Measurements from ENCODE around the gene CCDC89.

CCDC89 gene

DNA sequence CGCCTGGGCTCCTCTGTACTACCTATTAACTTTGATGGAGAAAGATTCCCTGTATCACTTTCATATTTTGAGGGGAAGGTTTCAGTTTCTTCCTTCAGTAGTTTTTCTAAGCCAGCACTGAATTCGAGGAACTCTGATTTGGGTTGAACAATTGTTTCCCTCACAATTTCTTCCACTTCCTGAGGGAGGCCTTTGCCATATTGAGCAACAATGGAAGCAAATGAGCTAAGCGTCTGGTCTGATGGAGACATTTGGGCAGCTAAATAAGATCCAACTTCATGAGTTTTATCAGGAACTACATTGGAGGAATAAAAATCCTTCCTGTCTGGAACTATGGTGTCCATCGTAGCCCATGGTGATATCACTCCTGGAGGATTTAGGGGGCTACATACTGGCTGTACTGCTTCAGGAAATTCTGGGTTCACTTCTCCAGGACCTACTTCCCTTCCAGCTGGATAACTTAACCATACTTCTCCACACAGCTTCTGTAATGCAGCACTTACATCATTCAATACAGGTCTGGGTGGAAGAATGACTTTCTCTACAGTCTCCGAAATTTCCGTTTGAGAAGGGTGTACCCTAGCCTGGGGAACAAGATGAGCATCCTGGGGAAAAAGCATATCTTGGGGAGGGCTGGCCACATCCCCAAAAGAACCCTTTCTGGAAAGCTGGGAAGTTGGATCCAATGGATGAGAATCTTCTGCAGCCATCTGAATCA lies 38.9 kb upstream of the CCDC89 start:
- H3K36me3 ChIP-seq (replicated peaks in 1 of 2; ENCODE audit: control insufficient read depth in 2 of 2, insufficient read depth in 2 of 2, low read length in 2 of 2), result peaks cover 0 to 1% of the 10 kb centered on the region in 2 donors
- no peaks in the 10 kb centered on the region for H3K9me3 ChIP-seq (replicated peaks in 1 of 2; ENCODE audit: control insufficient read depth in 2 of 2, insufficient read depth in 1 of 2, low read depth in 1 of 2, low read length in 2 of 2)
- no peak overlapping the region for H3K4ac ChIP-seq (ENCODE audit: low read length)
- no peak overlapping the region for H3K18ac ChIP-seq (ENCODE audit: low read length)
- no peaks in the 10 kb centered on the region for H3K27me3 ChIP-seq (ENCODE audit: control insufficient read depth in 3 of 3, insufficient read depth in 3 of 3, low read depth in 1 of 3, low read length in 3 of 3)
- WGBS, 2 donors (ENCODE audit: extremely low coverage in 2 of 2, insufficient read length in 2 of 2, insufficient replicate concordance in 1 of 2), result no CpG with 5 or more reads among the region's 6 CpGs
- no peak overlapping the region for H3K14ac ChIP-seq (ENCODE audit: low read length)
- H3K27ac ChIP-seq (replicated peaks; ENCODE audit: low read length), result no peak overlapping the region
- H4K91ac ChIP-seq (ENCODE audit: low read depth, low read length, poor library complexity), result no peak overlapping the region
- no peak overlapping the region for H4K8ac ChIP-seq (ENCODE audit: low read depth, low read length)
- H2BK12ac ChIP-seq (ENCODE audit: low read length), result no peak overlapping the region
- DNase-seq (ENCODE audit: low spot score), result no peak
- H2AFZ ChIP-seq (ENCODE audit: low read length), result no peak overlapping the region
- no peak overlapping the region for H2BK5ac ChIP-seq (ENCODE audit: low read length)
- H3K9ac ChIP-seq (ENCODE audit: low read depth, low read length, poor library complexity), result no peak overlapping the region
- H3K79me1 ChIP-seq (ENCODE audit: low read depth, low read length), result no peaks in the 10 kb centered on the region
- H3K4me1 ChIP-seq (ENCODE audit: control insufficient read depth in 2 of 2, insufficient read depth in 1 of 2, low read depth in 1 of 2, low read length in 2 of 2), result peaks cover 1 to 6% of the 10 kb centered on the region in 2 donors
- H3K4me3 ChIP-seq (ENCODE audit: low read length in 2 of 2), result no peak overlapping the region
- no peak overlapping the region for H3K23ac ChIP-seq (ENCODE audit: low read depth, low read length, poor library complexity)
- no peak overlapping the region for H2BK15ac ChIP-seq (ENCODE audit: low read length)
- no peak overlapping the region for H3K4me2 ChIP-seq (ENCODE audit: insufficient read depth, low read length, poor library complexity, severe bottlenecking)
- no peak overlapping the region for H2BK120ac ChIP-seq (ENCODE audit: low read depth, low read length)
- no peak overlapping the region for H2AK5ac ChIP-seq (ENCODE audit: low read depth, low read length)

DNA sequence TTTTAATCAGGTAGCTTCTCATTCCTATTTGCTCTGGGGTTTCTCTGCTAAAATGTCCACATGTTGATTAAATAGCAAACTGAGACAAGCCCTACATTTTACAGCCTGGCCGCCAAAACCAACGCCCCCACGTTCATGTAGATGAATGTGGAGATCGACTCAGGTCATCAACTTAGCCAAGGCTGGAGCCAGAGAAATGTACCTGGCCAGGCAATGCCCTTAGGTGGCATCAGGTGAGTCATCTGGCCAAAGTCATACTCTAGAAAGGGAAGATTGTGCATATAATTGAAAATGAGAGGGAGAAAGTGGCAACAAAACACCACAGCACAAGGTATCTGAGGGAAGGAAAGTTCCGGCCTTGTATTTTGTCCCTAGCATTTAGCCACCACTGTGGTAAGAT lies 37.1 kb upstream of the CCDC89 start:
- no CpG with 5 or more reads among the region's 5 CpGs for WGBS, 2 donors (ENCODE audit: extremely low coverage in 2 of 2, insufficient read length in 2 of 2, insufficient replicate concordance in 1 of 2)
- H3K14ac ChIP-seq (ENCODE audit: low read length), result no peak overlapping the region
- no peaks in the 10 kb centered on the region for H3K9me3 ChIP-seq (replicated peaks in 1 of 2; ENCODE audit: control insufficient read depth in 2 of 2, insufficient read depth in 1 of 2, low read depth in 1 of 2, low read length in 2 of 2)
- H3K23ac ChIP-seq (ENCODE audit: low read depth, low read length, poor library complexity), result no peak overlapping the region
- H2AFZ ChIP-seq (ENCODE audit: low read length), result no peak overlapping the region
- DNase-seq (ENCODE audit: low spot score), result no peak
- H3K18ac ChIP-seq (ENCODE audit: low read length), result no peak overlapping the region
- H4K8ac ChIP-seq (ENCODE audit: low read depth, low read length), result no peak overlapping the region
- H2BK15ac ChIP-seq (ENCODE audit: low read length), result no peak overlapping the region
- no peak overlapping the region for H2AK5ac ChIP-seq (ENCODE audit: low read depth, low read length)
- no peak overlapping the region for H3K4me2 ChIP-seq (ENCODE audit: insufficient read depth, low read length, poor library complexity, severe bottlenecking)
- H3K4ac ChIP-seq (ENCODE audit: low read length), result no peak overlapping the region
- peaks cover 1 to 8% of the 10 kb centered on the region in 2 donors for H3K4me1 ChIP-seq (ENCODE audit: control insufficient read depth in 2 of 2, insufficient read depth in 1 of 2, low read depth in 1 of 2, low read length in 2 of 2)
- no peak overlapping the region for H2BK5ac ChIP-seq (ENCODE audit: low read length)
- H3K79me1 ChIP-seq (ENCODE audit: low read depth, low read length), result no peaks in the 10 kb centered on the region
- no peak overlapping the region for H3K4me3 ChIP-seq (ENCODE audit: low read length in 2 of 2)
- no peak overlapping the region for H3K27ac ChIP-seq (replicated peaks; ENCODE audit: low read length)
- no peaks in the 10 kb centered on the region for H3K27me3 ChIP-seq (ENCODE audit: control insufficient read depth in 3 of 3, insufficient read depth in 3 of 3, low read depth in 1 of 3, low read length in 3 of 3)
- H4K91ac ChIP-seq (ENCODE audit: low read depth, low read length, poor library complexity), result no peak overlapping the region
- no peak overlapping the region for H2BK12ac ChIP-seq (ENCODE audit: low read length)
- H3K9ac ChIP-seq (ENCODE audit: low read depth, low read length, poor library complexity), result no peak overlapping the region
- H3K36me3 ChIP-seq (replicated peaks in 1 of 2; ENCODE audit: control insufficient read depth in 2 of 2, insufficient read depth in 2 of 2, low read length in 2 of 2), result peaks cover 0 to 1% of the 10 kb centered on the region in 2 donors
- no peak overlapping the region for H2BK120ac ChIP-seq (ENCODE audit: low read depth, low read length)

DNA sequence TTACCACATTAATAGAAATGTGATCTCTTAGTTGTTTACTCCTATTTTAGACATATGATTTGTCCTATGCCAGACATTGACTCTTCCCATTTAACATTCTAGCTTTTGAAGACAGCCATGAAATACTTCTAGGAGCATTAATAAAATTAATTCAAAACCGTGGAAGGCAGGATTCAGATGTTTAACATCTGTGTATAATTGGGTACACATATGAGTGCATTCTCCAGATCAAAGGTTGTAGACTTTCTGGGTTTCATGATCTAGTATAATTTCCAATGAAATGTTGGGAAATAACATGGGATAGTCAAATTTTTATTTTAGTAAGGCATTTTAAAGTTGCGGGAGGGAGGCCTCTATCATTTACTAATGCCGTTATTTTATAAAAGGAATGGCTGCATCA lies 35.2 kb upstream of the CCDC89 start:
- H3K9me3 ChIP-seq (replicated peaks in 1 of 2; ENCODE audit: control insufficient read depth in 2 of 2, insufficient read depth in 1 of 2, low read depth in 1 of 2, low read length in 2 of 2), result no peaks in the 10 kb centered on the region
- no peak overlapping the region for H4K8ac ChIP-seq (ENCODE audit: low read depth, low read length)
- no peak overlapping the region for H3K27ac ChIP-seq (replicated peaks; ENCODE audit: low read length)
- H3K23ac ChIP-seq (ENCODE audit: low read depth, low read length, poor library complexity), result no peak overlapping the region
- H2AK5ac ChIP-seq (ENCODE audit: low read depth, low read length), result no peak overlapping the region
- no peaks in the 10 kb centered on the region for H3K79me1 ChIP-seq (ENCODE audit: low read depth, low read length)
- H3K27me3 ChIP-seq (ENCODE audit: control insufficient read depth in 3 of 3, insufficient read depth in 3 of 3, low read depth in 1 of 3, low read length in 3 of 3), result no peaks in the 10 kb centered on the region
- no peak overlapping the region for H3K18ac ChIP-seq (ENCODE audit: low read length)
- H3K9ac ChIP-seq (ENCODE audit: low read depth, low read length, poor library complexity), result no peak overlapping the region
- H2AFZ ChIP-seq (ENCODE audit: low read length), result no peak overlapping the region
- no peak overlapping the region for H2BK15ac ChIP-seq (ENCODE audit: low read length)
- no peak overlapping the region for H3K4me3 ChIP-seq (ENCODE audit: low read length in 2 of 2)
- no peak overlapping the region for H2BK5ac ChIP-seq (ENCODE audit: low read length)
- H4K91ac ChIP-seq (ENCODE audit: low read depth, low read length, poor library complexity), result no peak overlapping the region
- H3K36me3 ChIP-seq (replicated peaks in 1 of 2; ENCODE audit: control insufficient read depth in 2 of 2, insufficient read depth in 2 of 2, low read length in 2 of 2), result peaks cover 0 to 1% of the 10 kb centered on the region in 2 donors
- H3K4ac ChIP-seq (ENCODE audit: low read length), result no peak overlapping the region
- H3K14ac ChIP-seq (ENCODE audit: low read length), result no peak overlapping the region
- no peak for DNase-seq (ENCODE audit: low spot score)
- H2BK120ac ChIP-seq (ENCODE audit: low read depth, low read length), result no peak overlapping the region
- no CpG with 5 or more reads among the region's 3 CpGs for WGBS, 2 donors (ENCODE audit: extremely low coverage in 2 of 2, insufficient read length in 2 of 2, insufficient replicate concordance in 1 of 2)
- no peak overlapping the region for H3K4me2 ChIP-seq (ENCODE audit: insufficient read depth, low read length, poor library complexity, severe bottlenecking)
- no peak overlapping the region for H2BK12ac ChIP-seq (ENCODE audit: low read length)
- peaks cover 5 to 13% of the 10 kb centered on the region in 2 donors for H3K4me1 ChIP-seq (ENCODE audit: control insufficient read depth in 2 of 2, insufficient read depth in 1 of 2, low read depth in 1 of 2, low read length in 2 of 2)

DNA sequence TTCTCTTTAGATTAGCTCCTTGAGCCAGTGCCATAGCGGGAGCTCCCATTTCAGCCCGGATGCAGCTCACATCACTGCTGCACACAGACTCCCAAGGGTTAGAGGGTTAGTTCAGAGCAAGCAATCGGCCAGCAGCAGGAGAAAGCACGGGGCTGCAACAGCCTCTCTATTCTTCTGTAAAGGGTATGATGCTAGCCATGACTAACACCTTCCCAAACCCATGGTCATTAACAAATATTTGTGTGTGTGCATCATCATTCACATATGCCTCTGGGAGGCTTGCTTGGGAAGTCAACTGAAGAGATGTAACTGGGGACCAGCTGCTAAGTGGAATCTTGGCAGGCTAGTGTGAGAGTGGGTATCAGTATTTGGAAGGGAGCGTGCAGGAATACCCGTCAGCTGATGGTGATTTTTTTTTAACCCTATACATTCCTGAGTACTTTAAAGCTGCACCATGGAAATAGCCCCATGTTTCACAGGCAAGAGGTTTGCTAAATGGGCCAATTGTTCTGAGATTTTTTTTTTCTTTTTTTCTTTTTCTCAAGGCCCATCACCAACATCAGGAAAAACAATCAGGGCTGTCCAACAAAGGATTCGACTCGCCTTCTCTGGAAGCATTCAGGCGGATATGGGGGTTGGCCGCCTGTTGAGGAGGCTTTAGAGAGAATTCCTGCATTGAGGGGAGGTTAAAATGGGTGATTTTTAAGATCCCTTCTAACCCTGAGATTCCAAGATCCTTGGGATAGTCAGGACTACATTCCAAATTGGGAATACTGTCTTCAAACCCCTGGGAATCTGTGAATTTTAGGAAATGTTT lies 33.2 kb upstream of the CCDC89 start:
- H3K4ac ChIP-seq (ENCODE audit: low read length), result no peak overlapping the region
- no peak overlapping the region for H2BK120ac ChIP-seq (ENCODE audit: low read depth, low read length)
- H3K9ac ChIP-seq (ENCODE audit: low read depth, low read length, poor library complexity), result no peak overlapping the region
- no peak overlapping the region for H2BK5ac ChIP-seq (ENCODE audit: low read length)
- peak overlapping the region; percentile 0 to 48 for H3K4me3 ChIP-seq (ENCODE audit: low read length in 2 of 2)
- H2BK15ac ChIP-seq (ENCODE audit: low read length), result no peak overlapping the region
- H3K14ac ChIP-seq (ENCODE audit: low read length), result no peak overlapping the region
- H4K91ac ChIP-seq (ENCODE audit: low read depth, low read length, poor library complexity), result no peak overlapping the region
- no peak overlapping the region for H4K8ac ChIP-seq (ENCODE audit: low read depth, low read length)
- peak overlapping the region; percentile 36 for H3K18ac ChIP-seq (ENCODE audit: low read length)
- WGBS, 2 donors (ENCODE audit: extremely low coverage in 2 of 2, insufficient read length in 2 of 2, insufficient replicate concordance in 1 of 2), result no CpG with 5 or more reads among the region's 10 CpGs
- DNase-seq (ENCODE audit: low spot score), result peak; percentile 64
- no peak overlapping the region for H2AK5ac ChIP-seq (ENCODE audit: low read depth, low read length)
- peak overlapping the region; percentile 90 for H3K27ac ChIP-seq (replicated peaks; ENCODE audit: low read length)
- no peak overlapping the region for H2BK12ac ChIP-seq (ENCODE audit: low read length)
- H3K79me1 ChIP-seq (ENCODE audit: low read depth, low read length), result no peaks in the 10 kb centered on the region
- H3K4me2 ChIP-seq (ENCODE audit: insufficient read depth, low read length, poor library complexity, severe bottlenecking), result peak overlapping the region; percentile 63
- peak overlapping the region; percentile 82 for H2AFZ ChIP-seq (ENCODE audit: low read length)
- no peaks in the 10 kb centered on the region for H3K36me3 ChIP-seq (replicated peaks in 1 of 2; ENCODE audit: control insufficient read depth in 2 of 2, insufficient read depth in 2 of 2, low read length in 2 of 2)
- no peaks in the 10 kb centered on the region for H3K27me3 ChIP-seq (ENCODE audit: control insufficient read depth in 3 of 3, insufficient read depth in 3 of 3, low read depth in 1 of 3, low read length in 3 of 3)
- H3K4me1 ChIP-seq (ENCODE audit: control insufficient read depth in 2 of 2, insufficient read depth in 1 of 2, low read depth in 1 of 2, low read length in 2 of 2), result peaks cover 8 to 11% of the 10 kb centered on the region in 2 donors
- H3K9me3 ChIP-seq (replicated peaks in 1 of 2; ENCODE audit: control insufficient read depth in 2 of 2, insufficient read depth in 1 of 2, low read depth in 1 of 2, low read length in 2 of 2), result no peaks in the 10 kb centered on the region
- H3K23ac ChIP-seq (ENCODE audit: low read depth, low read length, poor library complexity), result no peak overlapping the region

All from neuronal stem cell (in vitro differentiated cells).